ENCODE measurements around the gene ARHGEF5.

GRCh38 chr7:144384071-144384470 is 28.9 kb downstream of the ARHGEF5 start:
- TF ChIP-seq POLR2A (IDR thresholded peaks at IDR 0.05; ENCODE audit: insufficient read depth in 1 of 2, low read depth in 2 of 2, low read length in 2 of 2) (no peak), TEAD2 (CRISPR knock-in tag; IDR thresholded peaks at IDR 0.05) (no peak), POLR2AphosphoS5 (IDR thresholded peaks at IDR 0.05; ENCODE audit: low read depth, low read length) (no peak), ZNF326 (CRISPR knock-in tag; IDR thresholded peaks at IDR 0.05; ENCODE audit: borderline replicate concordance) (no peak)
